OCI-LY1 (cell line): ENCODE measurements around the gene CFAP251.

Experiments used
- EZH2 ChIP-seq: fragments of 200-600 bp; sonication (generic), shearing (Covaris generic); IDR thresholded peaks from 2 replicates; pipeline ENCODE4 v1.8.0; 2017; ENCODE audit warnings: borderline replicate concordance, mixed run types, mild to moderate bottlenecking, antibody characterized with exemption, low read length, moderate library complexity, mixed read lengths
- TF ChIP-seq, protein P1 (sequence below): fragments of 200-600 bp; sonication (generic), shearing (Covaris generic); IDR thresholded peaks from 2 replicates; pipeline ENCODE4 v1.5.1; 2017; ENCODE audit warnings: mild to moderate bottlenecking, antibody characterized with exemption, low read length, moderate library complexity, mixed read lengths

DNA sequence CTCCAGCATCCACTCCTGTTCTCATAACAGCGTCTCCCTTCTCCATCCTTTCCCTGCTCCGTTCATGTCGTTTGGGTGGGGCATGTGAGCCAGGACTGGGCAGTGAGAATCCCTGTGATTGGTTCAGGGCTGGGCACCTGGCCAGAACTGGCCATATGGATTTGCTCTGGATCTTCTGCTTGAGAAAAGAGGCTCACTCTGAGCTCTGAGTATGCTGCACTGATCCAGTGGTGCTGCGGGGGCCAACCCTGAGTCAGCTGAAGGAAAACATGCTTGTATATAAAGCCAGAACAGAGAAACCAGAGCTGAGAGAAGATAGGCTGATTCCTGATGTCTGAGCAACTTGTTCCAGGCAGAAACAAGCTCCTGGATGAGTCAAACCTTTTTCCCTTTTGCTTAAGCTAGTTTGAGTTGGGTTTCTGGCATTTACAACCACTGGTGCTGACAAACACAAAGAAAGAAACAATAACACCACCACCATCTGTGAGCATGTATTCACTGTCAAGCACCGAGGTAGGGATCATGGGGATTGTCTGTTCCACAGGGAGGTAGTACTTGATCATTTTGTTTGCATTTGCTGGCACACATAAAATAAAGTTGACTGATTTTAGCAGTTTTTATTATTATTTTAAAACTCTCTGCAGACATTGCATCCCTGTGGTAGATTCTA is 45.7 kb upstream of the CFAP251 start:
- TF ChIP-seq, protein P1, sequence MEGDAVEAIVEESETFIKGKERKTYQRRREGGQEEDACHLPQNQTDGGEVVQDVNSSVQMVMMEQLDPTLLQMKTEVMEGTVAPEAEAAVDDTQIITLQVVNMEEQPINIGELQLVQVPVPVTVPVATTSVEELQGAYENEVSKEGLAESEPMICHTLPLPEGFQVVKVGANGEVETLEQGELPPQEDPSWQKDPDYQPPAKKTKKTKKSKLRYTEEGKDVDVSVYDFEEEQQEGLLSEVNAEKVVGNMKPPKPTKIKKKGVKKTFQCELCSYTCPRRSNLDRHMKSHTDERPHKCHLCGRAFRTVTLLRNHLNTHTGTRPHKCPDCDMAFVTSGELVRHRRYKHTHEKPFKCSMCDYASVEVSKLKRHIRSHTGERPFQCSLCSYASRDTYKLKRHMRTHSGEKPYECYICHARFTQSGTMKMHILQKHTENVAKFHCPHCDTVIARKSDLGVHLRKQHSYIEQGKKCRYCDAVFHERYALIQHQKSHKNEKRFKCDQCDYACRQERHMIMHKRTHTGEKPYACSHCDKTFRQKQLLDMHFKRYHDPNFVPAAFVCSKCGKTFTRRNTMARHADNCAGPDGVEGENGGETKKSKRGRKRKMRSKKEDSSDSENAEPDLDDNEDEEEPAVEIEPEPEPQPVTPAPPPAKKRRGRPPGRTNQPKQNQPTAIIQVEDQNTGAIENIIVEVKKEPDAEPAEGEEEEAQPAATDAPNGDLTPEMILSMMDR = no peak
- TF ChIP-seq EZH2 = no peak
